ENCODE results near the gene AIFM3.

- TF ChIP-seq CTCF (IDR thresholded peaks at IDR 0.05): no peak
- no peak for TF ChIP-seq POLR2A (IDR thresholded peaks at IDR 0.05)
Observed at GRCh38 chr22:20996031-20996410, 29.0 kb downstream of the AIFM3 start.

All from thyroid gland (tissue), 4 donors.